Effector memory CD4-positive, alpha-beta T cell (primary cell): Measurements from ENCODE around the gene ANO3.

ENCODE experiments used
- DNase-seq, 3 donors: peaks; one replicate each; pipeline ENCODE4 v3.0.0-alpha.2; 2020
- H3K27ac ChIP-seq: 2 replicates; pipeline ENCODE4 v1.7.0; 2013; ENCODE audit warnings: mild to moderate bottlenecking, low read length, moderate library complexity; ENCODE audit not compliant: insufficient read depth, poor library complexity, severe bottlenecking
- H3K27me3 ChIP-seq: replicated peaks from 2 replicates; pipeline ENCODE4 v1.7.0; 2013; ENCODE audit warnings: mild to moderate bottlenecking, low read length; ENCODE audit not compliant: insufficient read depth, control insufficient read depth, poor library complexity, severe bottlenecking
- H3K36me3 ChIP-seq: 2 replicates; pipeline ENCODE4 v1.7.0; 2013; ENCODE audit warnings: mild to moderate bottlenecking, low read length, moderate library complexity; ENCODE audit not compliant: control insufficient read depth, insufficient read depth
- H3K4me1 ChIP-seq: 2 replicates; pipeline ENCODE4 v1.7.0; 2013; ENCODE audit warnings: low read length, mild to moderate bottlenecking; ENCODE audit not compliant: control insufficient read depth, insufficient read depth, poor library complexity, severe bottlenecking
- H3K4me3 ChIP-seq: 2 replicates; pipeline ENCODE4 v1.7.0; 2013; ENCODE audit warnings: low read length, low read depth, mild to moderate bottlenecking; ENCODE audit not compliant: insufficient read depth, poor library complexity, severe bottlenecking
- H3K9me3 ChIP-seq: 2 replicates; pipeline ENCODE4 v1.7.0; 2013; ENCODE audit warnings: mild to moderate bottlenecking, low read length, moderate library complexity; ENCODE audit not compliant: control insufficient read depth

ANO3 gene

DNA sequence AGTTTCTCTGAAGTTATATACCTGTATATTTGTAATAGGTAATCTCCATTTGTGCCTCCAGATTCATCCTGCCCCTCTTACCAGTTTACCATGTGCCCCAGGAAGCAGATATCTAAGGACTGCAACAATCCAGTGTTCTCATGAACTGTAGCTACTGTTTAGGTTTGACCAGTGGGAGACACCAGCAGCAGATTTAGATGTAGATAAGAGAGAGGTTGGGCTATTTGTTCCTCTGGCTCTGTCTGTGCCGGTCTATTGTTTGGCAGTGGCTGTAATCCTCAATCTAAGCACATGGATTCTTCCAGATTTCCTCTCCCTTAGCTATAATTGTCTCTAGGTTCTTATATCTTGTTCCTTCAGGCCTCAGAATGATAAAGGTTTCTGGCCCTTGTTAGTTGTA is 88.4 kb downstream of the ANO3 start:
- Histone ChIP-seq H3K27ac (no peak overlapping the region), H3K9me3 (no peaks in the 10 kb centered on the region), H3K4me3 (no peak overlapping the region), H3K27me3 (no peaks in the 10 kb centered on the region), H3K4me1 (no peaks in the 10 kb centered on the region), H3K36me3 (no peaks in the 10 kb centered on the region)
- no peak for DNase-seq

GRCh38 chr11:26424255-26424654 is 92.3 kb downstream of the ANO3 start:
- Histone ChIP-seq H3K9me3 (no peaks in the 10 kb centered on the region), H3K27ac (no peak overlapping the region), H3K36me3 (no peaks in the 10 kb centered on the region), H3K4me1 (no peaks in the 10 kb centered on the region), H3K4me3 (no peak overlapping the region), H3K27me3 (no peaks in the 10 kb centered on the region)
- DNase-seq, result no peak

DNA sequence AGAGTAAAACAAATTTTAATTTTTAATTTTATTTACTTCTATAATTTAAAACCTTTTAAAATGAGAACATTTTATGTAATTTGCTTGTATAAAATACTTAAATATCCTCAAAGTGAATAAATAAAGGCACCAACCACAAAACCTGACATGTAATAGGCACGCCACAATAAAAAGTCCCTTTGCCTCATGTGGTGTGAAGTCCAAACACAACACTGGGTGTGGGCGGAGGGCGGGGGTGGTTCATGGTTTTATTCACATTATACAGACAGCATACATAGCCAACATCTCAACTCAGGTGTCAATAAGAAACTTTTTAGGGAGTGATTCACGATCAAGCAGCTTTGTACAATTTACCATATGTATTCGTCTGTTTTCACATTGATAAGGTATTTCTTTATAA is 107.9 kb downstream of the ANO3 start:
- Histone ChIP-seq H3K27me3 (no peaks in the 10 kb centered on the region), H3K36me3 (no peaks in the 10 kb centered on the region), H3K9me3 (no peaks in the 10 kb centered on the region), H3K4me3 (no peak overlapping the region), H3K27ac (no peak overlapping the region), H3K4me1 (no peaks in the 10 kb centered on the region)
- DNase-seq, result no peak

- no peak overlapping the region for H3K4me3 ChIP-seq
- no peaks in the 10 kb centered on the region for H3K4me1 ChIP-seq
- DNase-seq, result no peak
- no peaks in the 10 kb centered on the region for H3K27me3 ChIP-seq
- no peak overlapping the region for H3K27ac ChIP-seq
- H3K9me3 ChIP-seq, result no peaks in the 10 kb centered on the region
- H3K36me3 ChIP-seq, result no peaks in the 10 kb centered on the region
Observed at GRCh38 chr11:26442131-26442530, 110.2 kb downstream of the ANO3 start.

- no peak overlapping the region for H3K4me3 ChIP-seq
- no peaks in the 10 kb centered on the region for H3K27me3 ChIP-seq
- H3K27ac ChIP-seq, result no peak overlapping the region
- DNase-seq, result no peak
- no peaks in the 10 kb centered on the region for H3K4me1 ChIP-seq
- H3K9me3 ChIP-seq, result no peaks in the 10 kb centered on the region
- no peaks in the 10 kb centered on the region for H3K36me3 ChIP-seq
Observed at GRCh38 chr11:26443617-26444016, 111.7 kb downstream of the ANO3 start.

DNA sequence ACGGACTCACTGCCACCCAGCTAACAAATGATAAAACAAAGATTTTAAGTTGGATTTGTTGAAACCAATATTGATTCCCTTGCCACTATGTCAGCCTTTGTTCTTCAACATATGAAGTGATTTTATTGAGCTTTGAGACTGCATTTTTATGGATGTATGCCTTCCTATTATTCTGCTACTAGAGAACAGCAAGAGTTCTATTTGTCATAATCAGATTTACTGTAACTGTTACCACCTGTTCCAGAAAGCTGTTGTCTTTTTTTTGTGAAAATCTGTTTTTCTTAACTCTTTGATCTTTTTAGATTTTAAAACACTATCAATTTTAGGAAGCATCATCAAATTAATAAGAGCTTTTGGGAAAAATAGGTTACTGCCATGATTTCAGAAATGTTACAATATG is 125.7 kb downstream of the ANO3 start:
- Histone ChIP-seq H3K4me1 (no peaks in the 10 kb centered on the region), H3K4me3 (no peak overlapping the region), H3K27ac (no peak overlapping the region), H3K9me3 (no peaks in the 10 kb centered on the region), H3K27me3 (no peaks in the 10 kb centered on the region), H3K36me3 (no peaks in the 10 kb centered on the region)
- DNase-seq, result no peak

DNA sequence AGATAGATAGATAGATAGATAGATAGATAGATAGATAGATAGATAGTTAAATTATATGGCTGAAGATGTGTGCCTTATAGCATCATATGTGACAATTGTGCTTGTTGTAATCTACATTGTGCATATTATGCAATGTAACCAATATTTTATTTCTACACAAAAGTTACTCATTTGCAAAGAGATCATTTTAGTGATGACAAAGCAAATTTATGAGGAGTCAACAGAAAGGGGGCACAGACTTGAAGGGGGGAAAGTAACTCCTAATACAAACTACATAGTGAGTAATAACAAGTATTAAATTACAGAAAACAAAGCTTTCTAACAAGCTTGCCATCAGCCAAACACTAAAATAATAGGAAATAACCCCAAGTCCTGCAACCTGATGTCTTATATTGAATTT is 133.3 kb downstream of the ANO3 start:
- DNase-seq, result no peak
- no peaks in the 10 kb centered on the region for H3K9me3 ChIP-seq
- H3K36me3 ChIP-seq, result no peaks in the 10 kb centered on the region
- H3K4me3 ChIP-seq, result no peak overlapping the region
- H3K4me1 ChIP-seq, result no peaks in the 10 kb centered on the region
- no peaks in the 10 kb centered on the region for H3K27me3 ChIP-seq
- H3K27ac ChIP-seq, result no peak overlapping the region

GRCh38 chr11:26467506-26467905 is 135.6 kb downstream of the ANO3 start:
- Histone ChIP-seq H3K27me3 (no peaks in the 10 kb centered on the region), H3K9me3 (no peaks in the 10 kb centered on the region), H3K27ac (no peak overlapping the region), H3K36me3 (no peaks in the 10 kb centered on the region), H3K4me1 (no peaks in the 10 kb centered on the region), H3K4me3 (no peak overlapping the region)
- DNase-seq, result no peak

DNA sequence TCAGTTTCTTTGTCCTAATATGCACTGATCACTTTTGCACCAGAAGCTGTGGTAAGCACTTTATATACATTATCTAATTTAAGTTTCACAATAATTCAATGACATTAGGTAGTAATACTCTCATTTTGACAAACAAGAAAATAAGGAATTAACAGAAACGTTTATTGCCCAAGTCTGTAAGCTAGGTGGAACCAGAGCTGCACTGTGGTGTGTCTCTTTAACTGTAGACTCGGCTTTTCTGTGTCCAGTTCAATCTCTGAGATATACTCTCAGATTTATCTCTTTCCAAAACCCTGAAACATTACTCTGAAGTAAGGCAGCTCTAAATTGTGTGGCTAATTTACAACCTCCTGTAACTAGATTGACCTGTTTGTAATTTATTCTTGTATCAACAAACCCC is 139.1 kb downstream of the ANO3 start:
- Histone ChIP-seq H3K36me3 (no peaks in the 10 kb centered on the region), H3K27ac (no peak overlapping the region)

DNA sequence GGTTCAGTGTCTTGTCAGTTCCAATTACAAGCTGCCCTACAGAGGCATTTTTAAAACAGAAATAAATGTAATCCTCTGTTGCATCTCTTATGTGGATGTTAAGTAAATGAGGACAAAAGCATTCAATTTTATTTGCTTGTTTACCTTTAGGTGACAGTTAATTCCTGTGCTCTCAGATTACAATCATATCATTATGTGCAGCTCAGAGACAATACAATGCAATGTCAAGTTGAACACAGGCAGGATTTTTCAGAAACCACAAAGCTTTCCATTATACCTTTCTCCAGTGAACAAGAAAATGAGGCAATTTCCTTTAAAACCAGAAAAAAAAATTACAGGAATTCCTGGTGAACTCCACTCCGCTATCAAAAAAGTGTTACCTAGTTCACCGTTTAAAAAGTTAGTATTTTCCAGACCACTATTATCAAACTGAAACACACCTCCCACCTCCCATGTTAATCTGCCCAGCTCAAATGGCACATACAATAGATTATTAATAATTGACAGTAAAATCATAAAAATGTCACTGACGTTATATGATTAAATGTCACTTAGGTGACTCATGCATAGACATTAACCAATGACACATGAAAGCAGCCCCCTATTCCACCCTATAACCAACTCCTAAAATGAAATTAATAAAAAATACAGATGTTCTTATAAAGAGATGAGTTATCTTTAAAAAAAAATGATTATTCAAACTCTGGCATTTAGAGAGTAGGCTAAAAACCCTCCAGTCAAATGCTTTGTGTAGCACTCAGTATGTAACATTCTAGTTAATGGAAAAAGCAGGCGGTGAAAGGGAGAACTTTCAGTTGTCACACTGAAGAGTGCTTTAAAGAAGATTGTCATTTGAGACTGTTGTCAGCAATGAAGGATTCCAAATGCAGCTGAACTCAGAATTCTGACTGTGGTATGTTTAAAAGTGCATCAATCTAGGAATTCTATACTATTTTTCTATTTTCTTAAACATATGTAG is 141.6 kb downstream of the ANO3 start:
- H3K9me3 ChIP-seq, result no peaks in the 10 kb centered on the region
- no peak for DNase-seq
- H3K36me3 ChIP-seq, result no peaks in the 10 kb centered on the region
- H3K27me3 ChIP-seq, result no peaks in the 10 kb centered on the region
- no peak overlapping the region for H3K27ac ChIP-seq
- H3K4me1 ChIP-seq, result no peaks in the 10 kb centered on the region
- no peak overlapping the region for H3K4me3 ChIP-seq

More for the DNA sequence above, 139.1 kb downstream of the ANO3 start:
- no peaks in the 10 kb centered on the region for H3K27me3 ChIP-seq
- H3K4me1 ChIP-seq, result no peaks in the 10 kb centered on the region
- no peaks in the 10 kb centered on the region for H3K9me3 ChIP-seq
- DNase-seq, result no peak
- H3K4me3 ChIP-seq, result no peak overlapping the region
